Islet precursor cell (in vitro differentiated cells): ENCODE data around the gene RER1.
"Not testable (repeated sequence)": the region's sequence is repeated elsewhere in the genome, so short reads cannot be mapped to it uniquely, and the experiment has no call there.

Source experiments
- DNase-seq: peaks from one replicate; pipeline ENCODE4 v3.0.0-alpha.2; 2018

Gene RER1

DNA sequence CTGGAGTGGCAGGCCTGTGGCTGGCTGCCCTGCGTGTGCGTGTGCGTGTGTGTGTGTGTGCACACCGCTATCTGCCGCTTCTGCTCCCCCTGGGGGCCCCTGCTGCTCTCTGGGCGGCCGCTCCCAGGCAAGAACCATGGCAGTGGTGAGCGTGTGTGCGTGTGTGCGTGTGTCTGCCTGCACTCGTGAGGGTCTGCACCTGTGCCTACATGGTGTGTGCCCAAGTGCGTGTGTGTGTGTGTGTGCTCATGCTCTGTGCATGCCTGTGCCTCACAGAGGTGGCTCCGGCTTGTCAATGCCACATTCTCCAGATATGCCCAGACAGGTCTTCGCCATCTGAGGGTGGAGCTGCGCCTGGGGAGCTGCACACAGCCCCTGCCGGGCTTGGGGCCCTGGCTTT, 39.5 kb downstream of the RER1 start:
- no peak for DNase-seq

DNA sequence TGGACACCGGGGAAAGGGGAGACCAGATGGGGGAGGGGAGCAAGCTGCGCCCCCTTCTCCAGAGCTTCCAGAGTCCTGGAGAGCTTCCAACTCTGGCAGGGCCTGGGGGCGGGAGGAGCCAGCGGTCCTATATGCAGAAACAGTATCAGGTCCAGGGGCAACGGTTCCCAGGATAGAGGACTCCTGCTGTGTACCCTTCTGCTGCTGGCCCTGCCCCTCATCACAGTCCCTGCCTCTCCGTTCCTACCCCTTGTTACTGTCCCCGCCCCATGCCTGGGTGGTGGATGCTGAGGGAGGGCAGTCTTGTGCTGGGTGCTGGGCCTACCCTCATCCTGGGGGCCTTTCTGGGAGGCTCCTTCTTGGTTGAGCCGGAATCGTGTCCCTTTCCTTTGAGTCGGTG, 39.9 kb downstream of the RER1 start:
- DNase-seq = no peak

DNA sequence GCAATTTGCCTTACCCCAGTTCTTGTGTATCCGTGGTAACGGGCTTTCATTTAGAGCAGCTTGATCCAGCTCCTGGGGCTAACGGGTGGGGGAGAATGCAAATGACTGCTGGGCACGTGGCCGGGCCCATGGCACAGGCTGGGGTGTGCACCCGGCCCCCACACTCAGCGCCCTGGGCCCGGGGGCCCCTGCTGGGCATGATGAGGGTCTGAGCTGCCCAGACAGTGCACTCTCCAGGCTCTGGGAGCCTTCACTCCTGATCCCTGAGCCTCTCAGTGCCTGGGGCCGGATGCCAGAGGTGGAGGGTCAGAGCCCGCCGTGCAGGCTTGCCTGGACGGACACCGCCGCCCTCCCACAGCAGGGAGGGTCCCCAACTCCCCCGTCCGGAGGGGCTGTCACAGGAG, 40.8 kb downstream of the RER1 start:
- DNase-seq = no peak

DNA sequence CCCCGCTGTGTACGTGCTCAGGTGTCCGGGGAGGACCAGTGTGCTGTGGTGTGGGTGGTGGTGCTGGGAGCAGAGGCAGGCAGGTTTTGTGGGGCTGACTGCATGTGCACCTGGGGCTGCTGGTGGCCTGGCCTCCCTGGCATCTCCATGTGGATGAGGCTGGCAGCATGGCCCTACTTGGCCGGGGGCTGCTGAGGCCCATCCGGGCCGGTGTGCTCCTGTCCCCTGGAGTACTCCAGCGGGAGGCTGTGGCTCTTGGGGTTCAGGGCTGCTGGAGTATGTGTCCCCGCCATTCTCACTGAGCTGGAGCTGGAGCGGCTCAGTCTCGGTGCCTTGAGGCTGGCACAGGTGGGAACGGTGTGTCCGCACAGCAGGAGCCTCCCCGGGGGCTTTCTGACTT, 41.6 kb downstream of the RER1 start:
- no peak for DNase-seq

DNA sequence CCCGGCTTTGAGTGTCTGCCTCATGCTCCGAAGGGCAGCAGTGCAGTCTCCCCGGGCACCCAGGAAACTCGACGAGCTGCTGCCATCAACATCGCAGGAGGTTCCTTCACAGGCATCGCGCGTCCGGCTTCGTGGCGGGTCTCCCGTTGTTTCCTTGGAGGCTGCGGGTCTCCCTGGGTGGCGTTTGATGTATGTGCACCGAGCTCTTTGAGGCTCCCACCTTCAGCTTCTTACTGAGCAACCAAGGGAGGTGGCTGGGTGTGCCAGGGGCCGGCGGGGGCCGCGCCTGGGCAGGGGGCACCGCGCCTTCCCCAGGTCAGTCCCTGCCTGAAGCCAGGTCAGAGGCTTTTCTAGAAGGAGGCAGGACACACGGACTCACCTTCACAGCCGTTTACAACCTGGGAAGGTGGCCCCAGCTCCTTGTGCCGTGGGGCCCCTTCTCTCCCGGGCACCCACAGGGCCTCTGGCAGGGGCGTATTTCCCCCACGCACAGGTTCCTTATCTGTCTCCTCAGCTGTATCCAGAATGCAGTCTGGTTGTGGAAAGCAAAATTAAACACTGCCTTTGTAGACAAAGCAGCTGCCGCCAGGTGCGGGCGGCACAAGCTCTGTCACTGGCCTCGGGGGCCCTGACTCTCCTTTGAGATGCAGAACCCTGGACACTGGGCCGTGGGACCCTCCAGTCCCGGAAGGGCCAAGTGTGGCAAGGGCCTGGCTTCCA, 42.5 kb downstream of the RER1 start:
- no peak for DNase-seq

GRCh38 chr1:2435091-2435490, 43.5 kb downstream of the RER1 start:
- DNase-seq = no peak

GRCh38 chr1:2435746-2436355, 44.2 kb downstream of the RER1 start:
- no peak for DNase-seq

GRCh38 chr1:2436876-2437275, 45.2 kb downstream of the RER1 start:
- DNase-seq = no peak

DNA sequence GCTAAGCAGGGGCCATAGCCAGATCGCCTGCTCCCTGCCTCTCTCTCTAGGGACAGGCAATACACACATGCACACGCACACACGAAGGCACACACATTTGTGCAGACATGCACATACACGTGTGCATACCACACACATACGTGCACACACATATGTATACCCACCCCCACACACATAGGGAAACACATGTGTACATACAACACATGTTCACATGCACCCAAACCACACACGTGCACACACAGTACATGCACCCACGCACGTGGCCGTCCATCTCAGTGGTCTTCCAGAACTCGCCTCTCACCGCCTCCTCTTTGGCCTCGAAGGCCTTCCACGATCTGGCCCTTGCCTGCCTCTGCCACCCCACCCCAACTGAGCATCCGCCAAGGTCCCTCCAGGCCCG, 46.0 kb downstream of the RER1 start:
- DNase-seq = no peak

GRCh38 chr1:2438038-2438437, 46.4 kb downstream of the RER1 start:
- no peak for DNase-seq

GRCh38 chr1:2438641-2439040, 47.0 kb downstream of the RER1 start:
- DNase-seq = no peak

DNA sequence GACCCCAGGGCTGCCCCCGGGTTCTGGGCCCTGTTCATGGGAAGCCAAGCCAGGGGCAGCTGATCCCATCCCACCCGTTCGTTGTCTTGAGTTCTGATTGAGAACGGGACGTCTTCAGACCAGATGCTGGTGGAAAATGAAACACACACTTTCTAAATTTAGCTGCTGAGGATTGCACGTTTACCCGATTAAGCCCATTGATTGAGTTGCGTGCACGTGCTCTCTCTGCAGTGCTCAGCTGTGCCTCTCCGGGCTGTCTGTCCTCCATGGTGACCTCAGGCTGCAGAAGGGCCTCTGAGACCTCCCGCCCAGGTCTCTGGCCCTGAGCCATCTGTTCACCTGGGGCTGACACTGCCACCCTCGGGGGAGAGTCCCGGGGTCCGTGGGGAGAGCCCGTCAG, 47.7 kb downstream of the RER1 start:
- no peak for DNase-seq

GRCh38 chr1:2440346-2440745, 48.7 kb downstream of the RER1 start:
- DNase-seq = not testable (repeated sequence)

GRCh38 chr1:2441746-2442145, 50.1 kb downstream of the RER1 start:
- no peak for DNase-seq

GRCh38 chr1:2442661-2443060, 51.0 kb downstream of the RER1 start:
- DNase-seq = no peak

DNA sequence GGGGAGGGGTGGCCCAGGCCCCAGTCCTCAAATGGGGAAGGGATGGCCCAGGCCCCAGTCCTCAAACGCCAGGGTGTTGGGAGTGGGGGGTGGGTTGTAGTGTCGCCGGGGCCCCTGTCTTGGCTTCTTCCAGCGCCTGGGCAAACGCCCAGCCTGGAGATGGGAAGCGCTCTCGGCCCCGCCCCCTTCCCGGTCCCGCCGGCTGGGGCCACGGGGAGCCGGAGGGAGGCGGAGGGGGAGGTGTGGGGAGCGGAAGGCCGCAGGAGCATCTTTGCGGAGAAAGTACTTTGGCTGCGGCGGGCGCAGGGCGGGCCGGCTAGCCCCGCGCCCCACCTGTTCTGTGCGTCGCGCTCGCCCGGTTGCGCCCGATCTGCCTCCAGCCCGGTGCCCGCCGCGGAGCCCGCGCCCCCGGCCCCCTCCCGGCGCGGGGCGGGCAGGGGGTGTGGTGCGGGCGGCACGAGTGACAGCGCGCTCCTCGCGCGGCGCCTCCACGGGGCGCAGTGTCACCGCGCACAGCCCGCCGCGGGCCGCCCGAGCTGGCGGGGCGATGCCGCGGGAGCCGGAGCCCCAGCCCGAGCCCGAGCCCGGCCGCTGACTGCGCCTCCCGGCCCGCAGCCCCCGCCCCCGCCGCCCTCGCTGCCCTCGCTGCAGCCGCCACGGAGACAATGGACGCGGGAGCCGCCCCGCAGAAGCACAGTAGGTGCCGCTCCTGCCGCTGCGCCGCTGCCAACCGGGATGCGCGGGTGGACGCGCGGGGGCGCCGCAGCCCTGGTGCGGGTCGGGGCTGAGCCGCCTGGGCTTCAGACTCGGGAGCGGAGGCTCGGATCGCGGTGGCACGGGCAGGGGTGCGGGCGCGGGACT, 51.9 kb downstream of the RER1 start:
- no peak for DNase-seq

GRCh38 chr1:2444138-2444591, 52.5 kb downstream of the RER1 start:
- DNase-seq = no peak

DNA sequence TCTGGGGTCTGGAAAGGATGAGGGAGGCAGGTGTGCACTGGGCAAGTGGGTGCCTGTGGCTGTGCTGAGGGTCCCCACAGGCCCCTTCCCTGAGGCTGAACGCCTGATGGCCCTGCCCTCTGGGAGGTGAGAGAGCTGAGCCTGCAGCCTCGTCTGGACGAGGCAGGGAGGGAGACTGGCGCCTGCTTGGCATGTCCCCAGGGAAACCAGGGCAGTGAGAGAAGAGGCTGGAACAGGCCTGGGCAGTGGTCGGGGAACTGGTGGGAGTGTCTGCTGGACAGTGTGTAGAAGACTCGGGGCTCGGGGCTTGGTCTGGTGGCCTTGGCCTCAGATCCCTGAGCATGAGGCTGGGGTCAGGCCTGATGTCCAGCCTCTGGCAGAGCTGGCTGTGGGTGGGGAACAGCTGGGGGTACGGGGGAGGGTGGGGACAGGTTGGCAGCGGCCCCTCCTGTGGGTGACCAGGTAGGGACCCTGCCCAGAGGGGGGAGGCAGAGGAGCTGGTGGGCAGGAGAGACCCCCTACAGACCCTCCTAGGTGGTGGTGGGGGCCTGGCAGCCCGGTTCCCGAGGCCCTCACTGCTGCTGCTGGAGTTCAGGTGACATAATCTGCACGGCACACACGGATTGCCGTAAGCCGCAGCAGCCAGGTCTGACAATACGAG, 53.7 kb downstream of the RER1 start:
- no peak for DNase-seq

DNA sequence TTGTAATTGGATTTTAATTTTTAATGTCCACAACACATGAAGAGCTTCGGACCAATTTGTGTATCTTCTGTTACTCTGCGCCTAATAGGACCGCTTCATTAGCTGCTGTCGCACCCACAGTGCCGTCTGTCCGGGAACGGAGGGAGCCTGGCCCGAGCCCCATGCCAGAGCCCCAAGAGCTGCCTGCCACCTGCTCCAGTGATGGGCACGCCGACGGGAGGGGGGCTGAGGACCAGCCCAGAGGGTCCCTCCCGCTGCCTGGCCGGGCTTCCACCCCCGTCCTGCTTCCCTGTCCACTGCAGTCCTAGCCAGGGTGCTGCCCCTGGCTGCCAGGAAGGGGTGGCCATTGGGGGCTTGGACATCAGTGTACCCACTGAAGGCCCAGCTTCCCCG, 54.2 kb downstream of the RER1 start:
- DNase-seq = no peak

- DNase-seq = no peak
These were observed 54.8 kb downstream of the RER1 start for GRCh38 chr1:2446394-2446793.

GRCh38 chr1:2446861-2447260, 55.2 kb downstream of the RER1 start:
- no peak for DNase-seq

- no peak for DNase-seq
These were observed 55.8 kb downstream of the RER1 start for GRCh38 chr1:2447276-2448097.

DNA sequence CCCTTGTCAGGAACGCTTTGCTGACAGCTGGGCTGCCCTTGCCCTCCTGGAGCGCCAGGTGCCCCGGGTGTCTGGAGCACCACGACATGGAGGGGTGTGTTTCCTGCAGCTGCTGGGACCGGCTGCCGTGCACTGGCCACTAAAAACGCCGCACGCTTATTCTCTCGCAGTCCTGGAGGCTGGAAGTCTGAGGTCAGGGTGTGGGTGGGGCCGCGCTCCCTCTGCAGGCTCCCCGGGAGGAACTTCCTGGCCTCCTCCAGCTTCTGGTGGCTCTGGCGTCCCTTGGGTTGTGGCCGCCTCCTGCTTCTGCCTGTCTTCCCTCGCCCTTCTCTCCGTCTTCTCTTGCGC, 56.4 kb downstream of the RER1 start:
- DNase-seq = no peak
